Measurements from ENCODE around the gene PNPLA7.

The PNPLA7 gene

DNA sequence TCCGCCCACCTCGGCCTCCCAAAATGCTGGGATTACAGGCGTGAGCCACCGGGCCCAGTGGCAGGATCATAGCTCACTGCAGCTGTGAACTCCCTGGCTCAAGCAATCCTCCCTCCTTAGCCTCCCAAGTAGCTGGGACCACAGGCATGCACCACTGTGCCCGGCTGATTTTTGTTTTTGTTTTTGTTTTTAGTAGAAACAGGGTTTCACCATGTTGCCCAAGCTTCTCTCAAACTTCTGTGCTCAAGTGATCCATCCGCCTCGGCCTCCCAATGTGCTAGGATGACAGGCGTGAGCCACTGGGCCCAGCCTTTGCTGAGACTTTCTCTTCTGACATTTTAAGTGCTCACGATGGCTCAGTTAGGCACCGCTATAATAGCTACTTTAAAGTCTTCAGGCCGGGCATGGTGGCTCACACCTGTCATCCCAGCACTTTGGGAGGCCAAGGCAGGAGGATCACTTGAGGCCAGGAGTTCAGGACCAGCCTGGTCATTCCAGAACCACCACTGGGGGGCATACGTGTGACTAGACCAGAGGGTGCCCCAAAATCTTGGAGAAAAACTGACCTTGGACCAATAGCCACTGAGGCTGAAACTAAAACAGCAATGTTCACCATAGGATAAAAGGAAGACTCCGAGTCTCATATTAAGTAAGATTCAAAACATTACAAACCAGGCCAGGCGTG is 106.0 kb downstream of the PNPLA7 start:
- H3K9ac ChIP-seq (ENCODE audit: low read length): no peak overlapping the region
- DNase-seq: no peak
- no peak overlapping the region for H2BK5ac ChIP-seq (ENCODE audit: low read length)
- H3K36me3 ChIP-seq (ENCODE audit: control insufficient read depth, insufficient read depth, low read length): peaks cover 2% of the 10 kb centered on the region
- no peaks in the 10 kb centered on the region for H3K27me3 ChIP-seq (ENCODE audit: insufficient read depth, low read length, poor library complexity)
- no peaks in the 10 kb centered on the region for H3K79me1 ChIP-seq (ENCODE audit: low read length)
- H2BK120ac ChIP-seq (ENCODE audit: low read depth, low read length): no peak overlapping the region
- H3K4me1 ChIP-seq (ENCODE audit: control insufficient read depth, low read depth, low read length): no peaks in the 10 kb centered on the region
- H4K8ac ChIP-seq (ENCODE audit: low read depth, low read length): no peak overlapping the region
- no CpG with 5 or more reads among the region's 14 CpGs for WGBS (ENCODE audit: extremely low coverage, insufficient coverage, low lambda C conversion rate)
- H3K56ac ChIP-seq (ENCODE audit: low read length): no peak overlapping the region
- no peak overlapping the region for H4K5ac ChIP-seq (ENCODE audit: low read length)
- H2AK5ac ChIP-seq (ENCODE audit: low read length): no peak overlapping the region
- H3K4ac ChIP-seq (ENCODE audit: low read depth, low read length): no peak overlapping the region
- H3K23ac ChIP-seq (ENCODE audit: low read length): no peak overlapping the region
- no peak overlapping the region for H3K27ac ChIP-seq (ENCODE audit: low read depth, low read length)
- no peak overlapping the region for H2BK15ac ChIP-seq (replicated peaks; ENCODE audit: low read depth)
- no peak overlapping the region for H3K4me3 ChIP-seq (ENCODE audit: low read length)
- H3K18ac ChIP-seq (ENCODE audit: low read length): no peak overlapping the region
- H3K4me2 ChIP-seq (ENCODE audit: low read length): no peak overlapping the region
- no peaks in the 10 kb centered on the region for H3K79me2 ChIP-seq (ENCODE audit: control insufficient read depth, insufficient read depth, low read length)

DNA sequence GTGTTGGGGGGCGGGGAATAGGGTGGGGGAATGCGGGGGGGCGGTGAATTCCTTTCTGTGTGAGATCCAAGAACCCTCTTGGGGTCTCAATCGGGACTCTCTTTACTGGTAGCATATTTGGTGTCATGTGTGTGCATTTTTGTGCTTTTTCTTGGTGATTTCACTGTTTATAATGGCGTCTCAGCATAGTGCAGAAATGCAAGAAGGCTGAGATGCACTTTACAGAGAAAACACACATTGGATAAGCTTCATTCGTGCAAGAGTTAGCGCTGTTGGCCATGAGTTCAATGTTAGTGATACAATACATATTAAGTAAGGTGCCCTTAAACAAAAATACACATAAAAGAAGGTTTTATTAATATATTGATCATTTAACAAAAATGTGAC is 108.3 kb downstream of the PNPLA7 start:
- H3K79me2 ChIP-seq (ENCODE audit: control insufficient read depth, insufficient read depth, low read length): no peaks in the 10 kb centered on the region
- H3K4me1 ChIP-seq (ENCODE audit: control insufficient read depth, low read depth, low read length): no peaks in the 10 kb centered on the region
- H2BK5ac ChIP-seq (ENCODE audit: low read length): no peak overlapping the region
- no peak overlapping the region for H2BK120ac ChIP-seq (ENCODE audit: low read depth, low read length)
- H2AK5ac ChIP-seq (ENCODE audit: low read length): no peak overlapping the region
- H3K4me2 ChIP-seq (ENCODE audit: low read length): no peak overlapping the region
- no CpG with 5 or more reads among the region's 7 CpGs for WGBS (ENCODE audit: extremely low coverage, insufficient coverage, low lambda C conversion rate)
- no peak overlapping the region for H3K18ac ChIP-seq (ENCODE audit: low read length)
- H3K23ac ChIP-seq (ENCODE audit: low read length): no peak overlapping the region
- H3K79me1 ChIP-seq (ENCODE audit: low read length): no peaks in the 10 kb centered on the region
- H3K36me3 ChIP-seq (ENCODE audit: control insufficient read depth, insufficient read depth, low read length): no peaks in the 10 kb centered on the region
- H4K5ac ChIP-seq (ENCODE audit: low read length): no peak overlapping the region
- no peak overlapping the region for H2BK15ac ChIP-seq (replicated peaks; ENCODE audit: low read depth)
- H4K8ac ChIP-seq (ENCODE audit: low read depth, low read length): no peak overlapping the region
- H3K9ac ChIP-seq (ENCODE audit: low read length): no peak overlapping the region
- DNase-seq: no peak
- no peaks in the 10 kb centered on the region for H3K27me3 ChIP-seq (ENCODE audit: insufficient read depth, low read length, poor library complexity)
- no peak overlapping the region for H3K27ac ChIP-seq (ENCODE audit: low read depth, low read length)
- H3K4ac ChIP-seq (ENCODE audit: low read depth, low read length): no peak overlapping the region
- no peak overlapping the region for H3K56ac ChIP-seq (ENCODE audit: low read length)
- H3K4me3 ChIP-seq (ENCODE audit: low read length): no peak overlapping the region

DNA sequence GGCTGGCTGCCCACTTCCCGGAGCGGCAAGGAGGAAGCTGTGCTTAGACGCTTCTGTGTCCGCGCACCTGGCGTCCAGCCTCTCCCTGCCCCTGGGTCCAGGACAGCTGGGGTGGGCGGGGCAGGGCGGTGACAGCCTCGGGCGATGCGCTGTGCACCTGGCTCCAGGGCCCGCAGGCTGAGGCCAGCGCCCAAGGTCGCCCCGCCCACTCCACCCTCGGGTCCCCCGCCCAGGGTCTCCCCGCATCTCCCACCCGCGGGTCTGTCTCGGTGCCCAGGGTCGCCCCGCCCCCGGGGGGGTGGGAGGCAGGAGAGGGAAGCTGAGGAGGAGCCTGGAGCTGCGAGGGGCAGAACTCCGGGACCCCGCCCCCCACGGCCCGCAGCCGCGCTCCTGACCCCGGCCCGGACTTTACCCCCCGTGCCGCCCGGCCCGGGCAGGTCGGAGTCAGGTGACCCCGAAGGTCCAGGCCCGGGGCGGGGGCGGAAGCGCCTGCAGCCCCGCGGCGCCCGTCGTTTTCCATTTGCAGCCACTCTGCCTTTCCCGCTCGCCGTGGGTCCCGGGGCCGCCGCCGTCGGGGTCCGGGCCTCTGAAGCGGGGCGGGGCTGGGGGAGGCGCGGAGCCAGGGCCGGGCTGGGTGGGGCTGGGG is 108.8 kb downstream of the PNPLA7 start, which contains the start of gene ENTPD8:
TSS of gene ENTPD8 (minus strand) at position 69 of the 646 bp plus-strand sequence. CDS start 3,072 bp downstream, outside the sequence.
- no CpG with 5 or more reads among the region's 62 CpGs for WGBS (ENCODE audit: extremely low coverage, insufficient coverage, low lambda C conversion rate)

DNA sequence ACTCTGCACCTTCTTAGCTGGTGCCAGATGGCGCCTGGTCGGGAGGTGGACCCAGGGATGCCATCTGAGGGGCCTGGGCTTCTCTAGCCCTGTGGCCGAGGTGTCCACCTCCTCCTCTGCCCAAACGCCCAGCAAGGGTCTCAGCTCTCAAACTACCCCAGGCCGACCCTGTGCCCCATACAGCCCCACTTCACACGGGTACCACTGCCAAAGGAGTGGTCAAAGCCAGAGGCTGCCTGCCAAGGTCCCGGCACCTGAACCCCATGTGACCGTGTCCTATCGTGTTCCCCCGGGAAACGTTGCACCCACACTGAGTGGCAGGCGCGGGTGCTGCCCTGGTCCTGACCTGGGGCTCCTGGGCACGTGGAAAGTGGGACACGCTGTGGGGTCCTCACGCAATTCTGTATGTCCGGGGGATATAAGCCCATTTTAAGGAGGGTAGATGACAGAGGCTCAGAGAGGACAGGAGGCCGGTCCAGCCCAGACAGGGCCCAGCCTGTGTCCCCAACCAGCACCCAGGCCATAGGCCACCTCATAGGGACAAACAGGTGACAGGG is 111.0 kb downstream of the PNPLA7 start:
- Histone ChIP-seq H2AK5ac (ENCODE audit: low read length) (no peak overlapping the region), H3K27me3 (ENCODE audit: insufficient read depth, low read length, poor library complexity) (no peaks in the 10 kb centered on the region), H3K4me1 (ENCODE audit: control insufficient read depth, low read depth, low read length) (no peaks in the 10 kb centered on the region), H3K23ac (ENCODE audit: low read length) (no peak overlapping the region), H3K56ac (ENCODE audit: low read length) (no peak overlapping the region), H3K9ac (ENCODE audit: low read length) (no peak overlapping the region), H3K4ac (ENCODE audit: low read depth, low read length) (no peak overlapping the region), H4K5ac (ENCODE audit: low read length) (no peak overlapping the region), H4K8ac (ENCODE audit: low read depth, low read length) (no peak overlapping the region), H3K79me1 (ENCODE audit: low read length) (no peaks in the 10 kb centered on the region), H3K36me3 (ENCODE audit: control insufficient read depth, insufficient read depth, low read length) (no peaks in the 10 kb centered on the region), H3K79me2 (ENCODE audit: control insufficient read depth, insufficient read depth, low read length) (no peaks in the 10 kb centered on the region), H3K4me3 (ENCODE audit: low read length) (no peak overlapping the region), H3K27ac (ENCODE audit: low read depth, low read length) (no peak overlapping the region), H2BK120ac (ENCODE audit: low read depth, low read length) (no peak overlapping the region), H3K18ac (ENCODE audit: low read length) (no peak overlapping the region), H2BK5ac (ENCODE audit: low read length) (no peak overlapping the region), H2BK15ac (replicated peaks; ENCODE audit: low read depth) (no peak overlapping the region), H3K4me2 (ENCODE audit: low read length) (no peak overlapping the region)
- no peak for DNase-seq
- WGBS (ENCODE audit: extremely low coverage, insufficient coverage, low lambda C conversion rate): no CpG with 5 or more reads among the region's 18 CpGs

More for the DNA sequence above, 108.8 kb downstream of the PNPLA7 start, which contains the start of gene ENTPD8:
- no peaks in the 10 kb centered on the region for H3K4me1 ChIP-seq (ENCODE audit: control insufficient read depth, low read depth, low read length)
- no peak within 1 kb of the TSS for H3K4ac ChIP-seq (ENCODE audit: low read depth, low read length)
- H3K18ac ChIP-seq (ENCODE audit: low read length): no peak within 1 kb of the TSS
- no peak within 1 kb of the TSS for H2BK120ac ChIP-seq (ENCODE audit: low read depth, low read length)
- no peak within 1 kb of the TSS for H3K9ac ChIP-seq (ENCODE audit: low read length)
- H3K4me2 ChIP-seq (ENCODE audit: low read length): peak within 1 kb of the TSS; percentile 38
- no peaks in the 10 kb centered on the region for H3K79me2 ChIP-seq (ENCODE audit: control insufficient read depth, insufficient read depth, low read length)
- peak within 1 kb of the TSS; percentile 15 for H3K56ac ChIP-seq (ENCODE audit: low read length)
- H3K36me3 ChIP-seq (ENCODE audit: control insufficient read depth, insufficient read depth, low read length): no peaks in the 10 kb centered on the region
- H3K4me3 ChIP-seq (ENCODE audit: low read length): no peak within 1 kb of the TSS
- H2BK5ac ChIP-seq (ENCODE audit: low read length): no peak within 1 kb of the TSS
- H3K27ac ChIP-seq (ENCODE audit: low read depth, low read length): no peak within 1 kb of the TSS
- no peak within 1 kb of the TSS for H4K8ac ChIP-seq (ENCODE audit: low read depth, low read length)
- no peaks in the 10 kb centered on the region for H3K79me1 ChIP-seq (ENCODE audit: low read length)
- no peak within 1 kb of the TSS for H4K5ac ChIP-seq (ENCODE audit: low read length)
- H3K27me3 ChIP-seq (ENCODE audit: insufficient read depth, low read length, poor library complexity): no peaks in the 10 kb centered on the region
- H2AK5ac ChIP-seq (ENCODE audit: low read length): no peak within 1 kb of the TSS
- no peak within 1 kb of the TSS for H3K23ac ChIP-seq (ENCODE audit: low read length)
- DNase-seq: peak; percentile 64
- H2BK15ac ChIP-seq (replicated peaks; ENCODE audit: low read depth): no peak within 1 kb of the TSS

DNA sequence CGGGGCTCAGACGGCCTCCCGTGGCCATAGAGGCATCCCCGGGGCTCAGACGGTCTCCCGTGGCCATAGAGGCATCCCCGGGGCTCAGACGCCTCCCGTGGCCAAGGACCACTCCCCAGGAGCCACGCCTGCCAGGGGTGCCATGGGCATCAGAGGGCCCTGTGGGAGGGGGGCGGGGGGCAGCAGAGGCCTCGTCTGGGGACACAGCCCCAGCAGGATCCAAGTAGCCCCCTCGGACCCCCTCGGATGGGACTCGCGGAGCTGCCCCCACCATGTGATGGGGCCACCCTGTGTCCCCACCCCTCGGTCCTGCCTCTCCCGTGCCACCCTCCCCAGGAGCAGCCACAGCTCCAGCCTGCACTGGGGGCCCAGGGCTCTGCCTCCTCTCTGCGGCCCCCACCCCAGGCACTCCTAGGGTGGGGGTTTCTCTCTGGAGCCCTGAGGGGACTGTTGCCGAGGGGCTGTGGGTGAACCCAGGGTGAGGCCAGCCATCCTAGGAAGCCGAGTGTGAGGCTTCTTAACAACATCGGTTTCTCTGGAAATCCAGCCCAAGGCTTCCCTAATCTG is 111.5 kb downstream of the PNPLA7 start:
- Histone ChIP-seq H3K23ac (ENCODE audit: low read length) (no peak overlapping the region), H3K36me3 (ENCODE audit: control insufficient read depth, insufficient read depth, low read length) (no peaks in the 10 kb centered on the region), H3K18ac (ENCODE audit: low read length) (no peak overlapping the region), H3K4me2 (ENCODE audit: low read length) (no peak overlapping the region), H4K5ac (ENCODE audit: low read length) (no peak overlapping the region), H3K9ac (ENCODE audit: low read length) (no peak overlapping the region), H2BK15ac (replicated peaks; ENCODE audit: low read depth) (no peak overlapping the region), H3K56ac (ENCODE audit: low read length) (no peak overlapping the region), H3K4ac (ENCODE audit: low read depth, low read length) (no peak overlapping the region), H3K4me3 (ENCODE audit: low read length) (no peak overlapping the region), H2BK5ac (ENCODE audit: low read length) (no peak overlapping the region), H3K79me1 (ENCODE audit: low read length) (no peaks in the 10 kb centered on the region), H3K27ac (ENCODE audit: low read depth, low read length) (no peak overlapping the region), H3K79me2 (ENCODE audit: control insufficient read depth, insufficient read depth, low read length) (no peaks in the 10 kb centered on the region), H2AK5ac (ENCODE audit: low read length) (no peak overlapping the region), H4K8ac (ENCODE audit: low read depth, low read length) (no peak overlapping the region), H3K27me3 (ENCODE audit: insufficient read depth, low read length, poor library complexity) (no peaks in the 10 kb centered on the region), H2BK120ac (ENCODE audit: low read depth, low read length) (no peak overlapping the region), H3K4me1 (ENCODE audit: control insufficient read depth, low read depth, low read length) (no peaks in the 10 kb centered on the region)
- DNase-seq: no peak
- no CpG with 5 or more reads among the region's 22 CpGs for WGBS (ENCODE audit: extremely low coverage, insufficient coverage, low lambda C conversion rate)
